ENCODE results near the gene TRPV5.

The TRPV5 gene

DNA sequence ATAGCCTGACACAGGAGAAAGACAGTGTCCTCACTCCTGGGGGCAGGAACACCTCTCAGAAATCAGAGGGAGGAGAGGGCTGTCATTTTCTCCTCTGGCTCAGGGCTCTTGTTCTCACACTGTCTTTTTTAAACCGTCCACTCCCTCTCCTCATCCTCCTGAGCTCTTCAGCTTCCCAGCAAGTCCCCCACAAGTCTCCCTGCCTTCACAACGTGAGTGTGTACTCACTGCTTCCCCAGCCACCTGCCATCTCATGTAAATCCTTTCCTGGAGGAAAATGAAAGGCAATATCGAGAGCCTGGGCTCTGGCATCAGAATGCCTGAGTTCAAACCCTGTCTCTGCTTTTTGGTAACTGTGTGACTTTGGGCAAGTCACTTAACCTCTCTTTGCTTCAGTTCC, 11.5 kb upstream of the TRPV5 start:
- ChIA-PET CTCF (no interaction called here), POLR2A (no interaction called here)
- no peak for DNase-seq (ENCODE audit: extremely low spot score)
- TF ChIP-seq BHLHE40 (IDR thresholded peaks at IDR 0.05; ENCODE audit: borderline replicate concordance) = no peak
- TF ChIP-seq, protein P1, sequence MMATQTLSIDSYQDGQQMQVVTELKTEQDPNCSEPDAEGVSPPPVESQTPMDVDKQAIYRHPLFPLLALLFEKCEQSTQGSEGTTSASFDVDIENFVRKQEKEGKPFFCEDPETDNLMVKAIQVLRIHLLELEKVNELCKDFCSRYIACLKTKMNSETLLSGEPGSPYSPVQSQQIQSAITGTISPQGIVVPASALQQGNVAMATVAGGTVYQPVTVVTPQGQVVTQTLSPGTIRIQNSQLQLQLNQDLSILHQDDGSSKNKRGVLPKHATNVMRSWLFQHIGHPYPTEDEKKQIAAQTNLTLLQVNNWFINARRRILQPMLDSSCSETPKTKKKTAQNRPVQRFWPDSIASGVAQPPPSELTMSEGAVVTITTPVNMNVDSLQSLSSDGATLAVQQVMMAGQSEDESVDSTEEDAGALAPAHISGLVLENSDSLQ (IDR thresholded peaks at IDR 0.05) = no peak
- no peak for TF ChIP-seq ARNT (IDR thresholded peaks at IDR 0.05)

DNA sequence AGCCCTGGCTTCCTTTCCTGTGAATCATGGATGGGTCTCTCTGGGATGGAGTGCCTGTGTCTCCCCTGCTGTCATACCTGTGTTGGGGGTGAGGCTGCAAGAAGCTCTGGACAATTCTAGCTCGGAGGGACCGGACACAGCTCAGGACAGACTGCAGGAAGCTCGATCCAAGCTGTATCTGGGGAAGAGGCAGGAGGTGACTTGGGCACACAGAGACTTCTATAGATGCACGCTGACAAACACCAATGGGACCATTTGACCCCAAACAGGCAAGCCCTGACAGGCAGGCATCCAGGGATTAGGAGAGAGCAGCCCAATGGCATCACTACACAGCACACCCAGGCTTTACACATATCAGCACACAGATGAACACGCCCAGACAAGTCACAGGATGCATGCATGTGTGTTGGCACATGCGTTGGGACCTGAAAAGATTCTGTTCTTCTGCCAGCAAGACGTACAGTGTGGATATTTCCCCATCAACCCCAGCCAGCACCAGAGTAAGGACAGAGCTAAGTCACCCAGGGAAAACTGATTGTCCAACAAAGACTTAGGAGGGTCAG, 10.2 kb upstream of the TRPV5 start:
- CTCF ChIA-PET = interaction anchor here (0.8 kb wide), 1 partner anchor 21 kb away, joined by 3 read pairs; no protein-coding TSS in a partner anchor
- POLR2A ChIA-PET = interaction anchor here (0.5 kb wide), 1 partner anchor 44 kb away, joined by 3 read pairs; no protein-coding TSS in a partner anchor
- DNase-seq (ENCODE audit: extremely low spot score) = no peak
- TF ChIP-seq FOXK2 (IDR thresholded peaks at IDR 0.05) = no peak
- no peak for TF ChIP-seq CTBP1 (IDR thresholded peaks at IDR 0.05; ENCODE audit: borderline replicate concordance)
- no peak for TF ChIP-seq FOXA1 (IDR thresholded peaks at IDR 0.05)
- no peak for TF ChIP-seq SUZ12 (IDR thresholded peaks at IDR 0.05)
- no peak for TF ChIP-seq ARNT (IDR thresholded peaks at IDR 0.05)
- no peak for TF ChIP-seq LEF1 (IDR thresholded peaks at IDR 0.05; ENCODE audit: borderline replicate concordance)
- no peak for TF ChIP-seq ELF4 (IDR thresholded peaks at IDR 0.05)
- TF ChIP-seq, protein P1 (IDR thresholded peaks at IDR 0.05) = no peak
- TF ChIP-seq TARDBP (IDR thresholded peaks at IDR 0.05) = no peak
- no peak for TF ChIP-seq NFRKB (IDR thresholded peaks at IDR 0.05)
- no peak for TF ChIP-seq BHLHE40 (IDR thresholded peaks at IDR 0.05; ENCODE audit: borderline replicate concordance)
- TF ChIP-seq L3MBTL2 (conservative IDR thresholded peaks at IDR 0.05) = no peak
- TF ChIP-seq SP1 (IDR thresholded peaks at IDR 0.05) = no peak
- TF ChIP-seq FOXM1 (IDR thresholded peaks at IDR 0.05; ENCODE audit: borderline replicate concordance) = no peak
- no peak for TF ChIP-seq HDGF (IDR thresholded peaks at IDR 0.05; ENCODE audit: borderline replicate concordance)
- no peak for TF ChIP-seq ZNF384 (IDR thresholded peaks at IDR 0.05)

DNA sequence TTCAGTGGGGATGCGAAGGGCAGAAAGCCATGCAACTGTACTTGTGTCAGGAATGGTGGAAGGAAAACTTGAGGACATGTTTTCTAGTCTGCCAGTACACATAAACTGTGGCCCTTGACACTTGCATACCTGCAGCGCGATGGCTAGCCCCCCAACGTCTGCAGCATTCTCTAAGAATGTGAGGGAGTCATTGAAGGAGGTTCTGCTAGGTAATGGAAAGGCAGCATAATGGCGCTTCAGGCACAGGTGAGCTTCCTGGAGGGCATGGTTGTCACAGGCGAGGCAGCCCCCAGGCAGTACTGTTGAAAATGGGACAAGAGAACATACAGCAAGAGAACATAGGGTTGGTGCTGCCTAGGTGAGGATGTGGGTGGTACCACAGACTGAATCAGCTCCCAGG, 9.2 kb upstream of the TRPV5 start:
- POLR2A ChIA-PET = no interaction called here
- TF ChIP-seq BHLHE40 (IDR thresholded peaks at IDR 0.05; ENCODE audit: borderline replicate concordance) (no peak), LEF1 (IDR thresholded peaks at IDR 0.05; ENCODE audit: borderline replicate concordance) (no peak), ZNF384 (IDR thresholded peaks at IDR 0.05) (no peak), TARDBP (IDR thresholded peaks at IDR 0.05) (no peak), ARNT (IDR thresholded peaks at IDR 0.05) (no peak), L3MBTL2 (conservative IDR thresholded peaks at IDR 0.05) (no peak), NFRKB (IDR thresholded peaks at IDR 0.05) (no peak), CTBP1 (IDR thresholded peaks at IDR 0.05; ENCODE audit: borderline replicate concordance) (no peak), ELF4 (IDR thresholded peaks at IDR 0.05) (no peak), FOXM1 (IDR thresholded peaks at IDR 0.05; ENCODE audit: borderline replicate concordance) (no peak), SP1 (IDR thresholded peaks at IDR 0.05) (no peak), FOXA1 (IDR thresholded peaks at IDR 0.05) (no peak), FOXK2 (IDR thresholded peaks at IDR 0.05) (no peak)
- TF ChIP-seq, protein P1 (IDR thresholded peaks at IDR 0.05) = no peak

DNA sequence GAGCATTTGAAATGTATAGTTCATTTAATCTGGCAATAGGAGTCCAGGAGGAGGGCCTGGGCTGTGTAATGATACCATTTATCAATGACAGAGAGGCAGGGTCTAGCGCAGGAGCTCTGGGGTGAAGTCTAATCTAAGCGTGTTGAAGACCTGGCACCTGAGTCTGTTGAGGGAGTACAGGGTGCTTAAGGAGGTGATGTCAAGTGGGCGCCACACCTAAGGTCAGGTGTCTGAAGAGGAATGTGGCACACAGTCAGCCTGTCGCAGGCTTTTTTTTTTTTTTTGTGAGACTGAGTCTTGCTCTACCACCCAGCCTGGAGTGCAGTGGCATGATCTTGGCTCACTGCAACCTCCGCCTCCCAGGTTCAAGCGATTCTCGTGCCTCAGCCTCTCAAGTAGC, 8.0 kb upstream of the TRPV5 start:
- ChIA-PET POLR2A (no interaction called here), CTCF (interaction anchor here (0.6 kb wide), 1 partner anchor 13 kb away, joined by 3 read pairs; no protein-coding TSS in a partner anchor)
- DNase-seq (ENCODE audit: extremely low spot score) = no peak
- TF ChIP-seq ZNF384 (IDR thresholded peaks at IDR 0.05) (no peak), TARDBP (IDR thresholded peaks at IDR 0.05) (no peak), NFRKB (IDR thresholded peaks at IDR 0.05) (no peak), SUZ12 (IDR thresholded peaks at IDR 0.05) (no peak), L3MBTL2 (conservative IDR thresholded peaks at IDR 0.05) (no peak), FOXM1 (IDR thresholded peaks at IDR 0.05; ENCODE audit: borderline replicate concordance) (no peak), FOXA1 (IDR thresholded peaks at IDR 0.05) (no peak), ELF4 (IDR thresholded peaks at IDR 0.05) (no peak), HDGF (IDR thresholded peaks at IDR 0.05; ENCODE audit: borderline replicate concordance) (no peak), BHLHE40 (IDR thresholded peaks at IDR 0.05; ENCODE audit: borderline replicate concordance) (no peak), FOXK2 (IDR thresholded peaks at IDR 0.05) (no peak)
- TF ChIP-seq, protein P1 (IDR thresholded peaks at IDR 0.05) = no peak

More for the DNA sequence above, 9.2 kb upstream of the TRPV5 start:
- CTCF ChIA-PET = no interaction called here
- no peak for DNase-seq (ENCODE audit: extremely low spot score)

DNA sequence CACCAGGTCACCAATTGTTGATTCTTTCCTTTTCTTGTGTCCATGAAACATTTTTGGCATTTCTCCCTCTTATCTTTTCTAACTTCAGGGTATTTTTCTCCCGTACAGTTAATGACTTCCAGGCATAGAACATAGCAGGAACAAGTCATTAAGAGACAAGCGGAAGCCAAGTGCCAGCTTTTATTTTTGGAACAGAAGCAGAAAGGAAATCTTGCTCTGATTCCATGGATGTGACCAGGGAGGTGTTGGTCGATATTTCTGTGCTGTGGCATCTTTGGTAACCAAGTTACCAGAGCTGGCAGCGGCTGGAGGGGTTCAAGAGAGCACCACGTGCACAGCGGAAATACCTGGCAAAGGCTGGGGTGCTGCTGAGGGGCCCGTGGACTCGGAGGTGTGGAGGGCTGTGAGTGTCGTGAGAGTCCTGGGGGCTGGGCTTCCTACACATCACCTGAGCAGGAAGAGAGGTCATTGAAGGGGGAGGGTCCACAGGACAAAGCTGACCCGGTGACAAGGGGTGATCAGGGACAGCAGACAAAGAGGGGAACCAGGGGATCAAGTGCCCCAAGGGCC, 7.5 kb upstream of the TRPV5 start:
- CTCF ChIA-PET = interaction anchor here (0.6 kb wide), 1 partner anchor 13 kb away, joined by 3 read pairs; no protein-coding TSS in a partner anchor
- POLR2A ChIA-PET = no interaction called here
- DNase-seq (ENCODE audit: extremely low spot score) = no peak
- TF ChIP-seq FOXM1 (IDR thresholded peaks at IDR 0.05; ENCODE audit: borderline replicate concordance) (no peak), CTBP1 (IDR thresholded peaks at IDR 0.05; ENCODE audit: borderline replicate concordance) (no peak), FOXA1 (IDR thresholded peaks at IDR 0.05) (no peak), NFRKB (IDR thresholded peaks at IDR 0.05) (no peak), LEF1 (IDR thresholded peaks at IDR 0.05; ENCODE audit: borderline replicate concordance) (no peak)
